Liver (tissue), 9 donors: ENCODE measurements around the gene ZNF594. TPM values are rescaled to one million over a fixed set of nuclear protein-coding genes. Genes with fewer than 3 reads are reported as not detected.
"Not testable (repeated sequence)": the region's sequence is repeated elsewhere in the genome, so short reads cannot be mapped to it uniquely, and the experiment has no call there.

Source experiments
- DNase-seq: peaks from one replicate; pipeline ENCODE4 v3.0.0-alpha.2; 2017; ENCODE audit warnings: low spot score
- H3K27ac ChIP-seq, 2 donors: one replicate each; pipeline ENCODE4 v1.7.0; 2013; ENCODE audit warnings: inconsistent platforms in 2 of 2, low read length in 2 of 2, control low read depth in 1 of 2, low read depth in 1 of 2, mild to moderate bottlenecking in 1 of 2
- H3K27me3 ChIP-seq, 4 donors: one replicate each; pipeline versions ENCODE4 v1.6.1 to v1.7.0; 2013; ENCODE audit warnings: low read length in 3 of 4, inconsistent platforms in 1 of 4, mild to moderate bottlenecking in 1 of 4, moderate library complexity in 1 of 4; ENCODE audit not compliant: control insufficient read depth in 4 of 4, insufficient read depth in 4 of 4
- H3K36me3 ChIP-seq, 4 donors: one replicate each; pipeline versions ENCODE4 v1.6.1 to v1.7.0; 2013; ENCODE audit warnings: low read length in 3 of 4, mild to moderate bottlenecking in 3 of 4, low read depth in 1 of 4, moderate library complexity in 1 of 4; ENCODE audit not compliant: control insufficient read depth in 4 of 4, insufficient read depth in 3 of 4
- H3K4me1 ChIP-seq, 4 donors: one replicate each; pipeline versions ENCODE4 v1.6.1 to v1.7.0; 2013; ENCODE audit warnings: low read length in 3 of 4, mild to moderate bottlenecking in 3 of 4, moderate library complexity in 1 of 4; ENCODE audit not compliant: control insufficient read depth in 4 of 4, insufficient read depth in 4 of 4
- H3K4me3 ChIP-seq, 3 donors: one replicate each; pipeline versions ENCODE4 v1.6.1 to v1.7.0; 2013; ENCODE audit warnings: low read length in 3 of 3, control low read depth in 1 of 3, low read depth in 1 of 3, mild to moderate bottlenecking in 1 of 3
- H3K9ac ChIP-seq, 2 donors: one replicate each; pipeline ENCODE4 v1.7.0; 2013; ENCODE audit warnings: low read length in 2 of 2, mild to moderate bottlenecking in 2 of 2, moderate library complexity in 2 of 2, control low read depth in 1 of 2, low read depth in 1 of 2
- H3K9me3 ChIP-seq, 4 donors: one replicate each; pipeline versions ENCODE4 v1.6.1 to v1.7.0; 2013; ENCODE audit warnings: low read length in 3 of 4; ENCODE audit not compliant: control insufficient read depth in 4 of 4
- EGR1 ChIP-seq, 2 donors: IDR thresholded peaks; 2 replicates each; pipeline ENCODE4 v1.6.1; 2016 to 2018; ENCODE audit warnings: antibody characterized with exemption in 2 of 2, low read depth in 2 of 2
- FOXA1 ChIP-seq: IDR thresholded peaks from 2 replicates; pipeline ENCODE4 v1.6.1; 2016; ENCODE audit warnings: antibody characterized with exemption
- HNF4A ChIP-seq, 2 donors: conservative IDR thresholded peaks; 2 replicates each; pipeline ENCODE4 v1.6.1; 2016; ENCODE audit warnings: antibody characterized with exemption in 2 of 2, mild to moderate bottlenecking in 2 of 2
- MAX ChIP-seq: IDR thresholded peaks from 2 replicates; pipeline ENCODE4 v1.6.1; 2016; ENCODE audit warnings: antibody characterized with exemption
- RAD21 ChIP-seq, 2 donors: IDR thresholded peaks; 2 replicates each; pipeline ENCODE4 v1.6.1; 2016; ENCODE audit warnings: antibody characterized with exemption in 2 of 2, mild to moderate bottlenecking in 2 of 2
- REST ChIP-seq: IDR thresholded peaks from 2 replicates; pipeline ENCODE4 v1.6.1; 2016; ENCODE audit warnings: antibody characterized with exemption, mild to moderate bottlenecking
- ZBTB33 ChIP-seq: IDR thresholded peaks from 2 replicates; pipeline ENCODE4 v1.6.1; 2016; ENCODE audit warnings: antibody characterized with exemption
- WGBS: extraction: QIAGEN DNeasy Blood & Tissue Kit; methylation state at CpG from one replicate; pipeline ENCODE4 v1.1.7; 2013; 5-methylcytosine and 5-hydroxymethylcytosine counted together
- polyA plus RNA-seq, 2 donors: library from polyadenylated mRNA; stranded (reverse) in 1 of 2; unstranded in 1 of 2; fragments of 200-250 nt in 1 of 2; fragments of >200 nt in 1 of 2; fragmentation: Nextera tagmentation in 1 of 2; extraction: Ambion mirVana in 1 of 2; gene quantifications; one replicate each; pipeline versions ENCODE4 v1.2.1 to v1.2.3, GENCODE V29; 2013 to 2015
- total RNA-seq, 2 donors: library from RNA; depleted of rRNA; stranded (reverse); fragments of >200 nt; gene quantifications; one replicate each; pipeline ENCODE4 v1.2.3, GENCODE V29; 2014
- donor health status: healthy.
- donor health status: healthy.
- donor health status: healthy.
- donor health status: healthy.
- donor health status: healthy.

ZNF594 gene
- total and polyA plus RNA-seq, 4 donors, result 0.76 to 7.4 (median 4.1) TPM

- peaks cover 0 to 3% (median 0%) of the 10 kb centered on the region in 4 donors for H3K4me1 ChIP-seq
- 48% methylated on average over 5 of the region's 5 CpGs for WGBS
- H3K4me3 ChIP-seq, result no peak overlapping the region
- H3K9ac ChIP-seq, result no peak overlapping the region
- H3K27me3 ChIP-seq, result no peaks in the 10 kb centered on the region
- no peaks in the 10 kb centered on the region for H3K9me3 ChIP-seq
- peaks cover 0 to 3% (median under 1%) of the 10 kb centered on the region in 4 donors for H3K36me3 ChIP-seq
- TF ChIP-seq HNF4A (conservative IDR thresholded peaks at IDR 0.05), result peak in 1 of 2 donors; percentile 20
- no peak for TF ChIP-seq FOXA1
- no peak for DNase-seq
- H3K27ac ChIP-seq, result no peak overlapping the region
Observed at GRCh38 chr17:5220074-5220473, 28.4 kb upstream of the ZNF594 start.

- TF ChIP-seq FOXA1 (no peak), EGR1 (IDR thresholded peaks at IDR 0.05; ENCODE audit: low read depth in 2 of 2) (no peak), ZBTB33 (no peak), REST (no peak), MAX (no peak), RAD21 (IDR thresholded peaks at IDR 0.05) (no peak)
- no peaks in the 10 kb centered on the region for H3K27me3 ChIP-seq
- no peak overlapping the region for H3K9ac ChIP-seq
- no peak for DNase-seq
- no peak overlapping the region for H3K4me3 ChIP-seq
- WGBS, result 92% methylated on average over 6 of the region's 6 CpGs
- no peak overlapping the region for H3K27ac ChIP-seq
- peaks cover 0 to 3% (median 0%) of the 10 kb centered on the region in 4 donors for H3K4me1 ChIP-seq
- H3K36me3 ChIP-seq, result peaks cover 0 to 3% (median under 1%) of the 10 kb centered on the region in 4 donors
- H3K9me3 ChIP-seq, result no peaks in the 10 kb centered on the region
Observed at GRCh38 chr17:5219536-5219935, 27.9 kb upstream of the ZNF594 start.

- not testable (repeated sequence) for H3K36me3 ChIP-seq, H3K4me3 ChIP-seq, H3K27ac ChIP-seq, H3K4me1 ChIP-seq, H3K9me3 ChIP-seq, H3K9ac ChIP-seq, DNase-seq, H3K27me3 ChIP-seq
- WGBS, result 96% methylated on average over 4 of the region's 5 CpGs
Observed at GRCh38 chr17:5217562-5217961, 25.9 kb upstream of the ZNF594 start.
